Prostate gland (tissue), 2 donors: ENCODE measurements around the gene FHIP2A.

Experiments used
- POLR2A ChIP-seq: fragments of 450-650 bp; IDR thresholded peaks from one replicate; pipeline ENCODE4 v1.6.1; 2016; ENCODE audit warnings: antibody characterized with exemption, mild to moderate bottlenecking
- POLR2AphosphoS5 ChIP-seq: sonication (generic); formaldehyde crosslinking; IDR thresholded peaks from one replicate; pipeline ENCODE4 v1.6.1; 2017; ENCODE audit warnings: antibody characterized with exemption
- TF ChIP-seq, protein P1 (sequence below), 4 experiments: fragments of 200-600 bp in 2 of 4; fragments of 450-650 bp in 2 of 4; sonication (generic) in 2 of 4; IDR thresholded peaks; 1 replicate in 3 of 4; 2 replicates in 1 of 4; pipeline ENCODE4 v1.5.1; 2016 to 2019; ENCODE audit warnings: antibody characterized with exemption in 4 of 4, mild to moderate bottlenecking in 2 of 4, moderate library complexity in 2 of 4

DNA sequence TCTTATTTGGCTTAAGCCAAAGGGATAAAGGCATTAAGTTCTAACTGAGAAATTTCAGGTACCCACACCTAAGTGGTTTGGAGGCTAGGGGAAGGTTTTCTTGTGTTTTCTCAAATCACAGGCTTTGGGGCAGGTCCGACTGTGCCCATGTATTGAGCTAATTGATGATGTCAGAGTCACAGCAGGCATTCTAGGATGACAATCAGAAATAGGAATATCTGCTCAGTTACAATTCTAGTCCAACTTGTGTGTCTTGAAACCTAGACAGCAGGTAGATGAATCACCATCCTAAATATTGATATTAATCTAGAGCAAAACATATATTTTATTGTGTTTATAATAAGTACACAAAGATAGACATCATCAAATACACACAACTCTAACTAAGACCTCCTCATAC lies 2.3 kb upstream of the FHIP2A start:
- TF ChIP-seq POLR2A = no peak
- TF ChIP-seq, protein P1, sequence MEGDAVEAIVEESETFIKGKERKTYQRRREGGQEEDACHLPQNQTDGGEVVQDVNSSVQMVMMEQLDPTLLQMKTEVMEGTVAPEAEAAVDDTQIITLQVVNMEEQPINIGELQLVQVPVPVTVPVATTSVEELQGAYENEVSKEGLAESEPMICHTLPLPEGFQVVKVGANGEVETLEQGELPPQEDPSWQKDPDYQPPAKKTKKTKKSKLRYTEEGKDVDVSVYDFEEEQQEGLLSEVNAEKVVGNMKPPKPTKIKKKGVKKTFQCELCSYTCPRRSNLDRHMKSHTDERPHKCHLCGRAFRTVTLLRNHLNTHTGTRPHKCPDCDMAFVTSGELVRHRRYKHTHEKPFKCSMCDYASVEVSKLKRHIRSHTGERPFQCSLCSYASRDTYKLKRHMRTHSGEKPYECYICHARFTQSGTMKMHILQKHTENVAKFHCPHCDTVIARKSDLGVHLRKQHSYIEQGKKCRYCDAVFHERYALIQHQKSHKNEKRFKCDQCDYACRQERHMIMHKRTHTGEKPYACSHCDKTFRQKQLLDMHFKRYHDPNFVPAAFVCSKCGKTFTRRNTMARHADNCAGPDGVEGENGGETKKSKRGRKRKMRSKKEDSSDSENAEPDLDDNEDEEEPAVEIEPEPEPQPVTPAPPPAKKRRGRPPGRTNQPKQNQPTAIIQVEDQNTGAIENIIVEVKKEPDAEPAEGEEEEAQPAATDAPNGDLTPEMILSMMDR (IDR thresholded peaks at IDR 0.05) = no peak
- TF ChIP-seq POLR2AphosphoS5 = no peak
